ENCODE data around the gene TM4SF20. TPM values are rescaled to one million over a fixed set of nuclear protein-coding genes. Genes with fewer than 3 reads are reported as not detected.

The TM4SF20 gene
- total RNA-seq, 4 donors from 2014 or later, result not detected

GRCh38 chr2:227339098-227339599 lies 40.0 kb downstream of the TM4SF20 start:
- no peak for TF ChIP-seq POLR2A (IDR thresholded peaks at IDR 0.05)
- Histone ChIP-seq H3K27ac (no peak overlapping the region), H3K36me3 (peaks cover 0 to 12% of the 10 kb centered on the region in 2 donors), H3K27me3 (no peaks in the 10 kb centered on the region), H3K9me3 (no peaks in the 10 kb centered on the region), H3K4me3 (replicated peaks in 1 of 3) (no peak overlapping the region), H3K4me1 (no peaks in the 10 kb centered on the region)
- WGBS, 2 donors, result 96 to 98% methylated on average over 2 of the region's 2 CpGs
- no peak for DNase-seq
- intact Hi-C loops (cut with DNase I), result no loop called here

GRCh38 chr2:227337442-227337841 lies 41.7 kb downstream of the TM4SF20 start:
- Histone ChIP-seq H3K27ac (no peak overlapping the region), H3K9me3 (no peaks in the 10 kb centered on the region), H3K4me3 (replicated peaks in 1 of 3) (no peak overlapping the region), H3K27me3 (no peaks in the 10 kb centered on the region), H3K4me1 (no peaks in the 10 kb centered on the region), H3K36me3 (peaks cover 1 to 15% of the 10 kb centered on the region in 2 donors)
- no peak for DNase-seq
- 96 to 100% methylated on average over 2 of the region's 2 CpGs for WGBS, 2 donors
- intact Hi-C loops (cut with DNase I), result no loop called here
- no peak for TF ChIP-seq POLR2A (IDR thresholded peaks at IDR 0.05)
- no peak for TF ChIP-seq CTCF (IDR thresholded peaks at IDR 0.05)

GRCh38 chr2:227335713-227336112 lies 43.4 kb downstream of the TM4SF20 start:
- intact Hi-C loops (cut with DNase I), result no loop called here
- H3K27me3 ChIP-seq, result no peaks in the 10 kb centered on the region
- H3K36me3 ChIP-seq, result peaks cover 5 to 20% of the 10 kb centered on the region in 2 donors
- H3K4me1 ChIP-seq, result no peaks in the 10 kb centered on the region
- no peak for DNase-seq
- H3K9me3 ChIP-seq, result no peaks in the 10 kb centered on the region
- 92 to 100% methylated on average over 1 of the region's 1 CpG for WGBS, 2 donors
- TF ChIP-seq POLR2A (IDR thresholded peaks at IDR 0.05), result no peak
- no peak for TF ChIP-seq CTCF (IDR thresholded peaks at IDR 0.05)
- no peak overlapping the region for H3K27ac ChIP-seq
- no peak overlapping the region for H3K4me3 ChIP-seq (replicated peaks in 1 of 3)

- no peak overlapping the region for H3K27ac ChIP-seq
- H3K27me3 ChIP-seq, result no peaks in the 10 kb centered on the region
- H3K9me3 ChIP-seq, result no peaks in the 10 kb centered on the region
- peaks cover 8 to 18% of the 10 kb centered on the region in 2 donors for H3K4me1 ChIP-seq
- peaks cover 0 to 7% of the 10 kb centered on the region in 2 donors for H3K36me3 ChIP-seq
- TF ChIP-seq CTCF (IDR thresholded peaks at IDR 0.05) (no peak), POLR2A (IDR thresholded peaks at IDR 0.05) (no peak)
- intact Hi-C loops (cut with DNase I), result no loop called here
- no peak overlapping the region for H3K4me3 ChIP-seq (replicated peaks in 1 of 3)
- no peak for DNase-seq
- whole genome bisulfite sequencing, 2 donors, result 95 to 96% methylated on average over 6 of the region's 6 CpGs
These were observed 52.3 kb downstream of the TM4SF20 start for GRCh38 chr2:227326783-227327182.

GRCh38 chr2:227325839-227326195 lies 53.3 kb downstream of the TM4SF20 start:
- no peaks in the 10 kb centered on the region for H3K27me3 ChIP-seq
- peak overlapping the region; percentile 93 to 98 (median 97) for H3K4me3 ChIP-seq (replicated peaks in 1 of 3)
- peak; percentile 14 to 38 for DNase-seq
- 1 to 3% methylated on average over 13 of the region's 13 CpGs for WGBS, 2 donors
- peaks cover 8 to 18% of the 10 kb centered on the region in 2 donors for H3K4me1 ChIP-seq
- H3K9me3 ChIP-seq, result no peaks in the 10 kb centered on the region
- no peak for TF ChIP-seq POLR2A (IDR thresholded peaks at IDR 0.05)
- no peak for TF ChIP-seq CTCF (IDR thresholded peaks at IDR 0.05)
- peaks cover 0 to 3% of the 10 kb centered on the region in 2 donors for H3K36me3 ChIP-seq
- intact Hi-C loops (cut with DNase I), result no loop called here
- H3K27ac ChIP-seq, result peak overlapping the region in 2 of 3 donors; percentile 83 to 92
